Vagina (tissue), 2 donors: Measurements from ENCODE around the gene LKAAEAR1.

Experiments
- POLR2AphosphoS5 ChIP-seq, 2 donors: sonication (generic); formaldehyde crosslinking; IDR thresholded peaks; one replicate each; pipeline ENCODE4 v1.9.0; 2017; ENCODE audit warnings: antibody characterized with exemption in 2 of 2, mild to moderate bottlenecking in 2 of 2, low read depth in 1 of 2; ENCODE audit not compliant: insufficient read depth in 1 of 2
- TF ChIP-seq, protein P1 (sequence below), 3 experiments: fragments of 450-650 bp in 2 of 3; fragments of 200-600 bp in 1 of 3; sonication (generic) in 1 of 3; IDR thresholded peaks; one replicate each; pipeline ENCODE4 v1.5.1; 2017 to 2019; ENCODE audit warnings: antibody characterized with exemption in 3 of 3, mild to moderate bottlenecking in 2 of 3, moderate library complexity in 2 of 3

- no peak for TF ChIP-seq POLR2AphosphoS5 (IDR thresholded peaks at IDR 0.05; ENCODE audit: insufficient read depth in 1 of 2, low read depth in 1 of 2)
- TF ChIP-seq, protein P1, sequence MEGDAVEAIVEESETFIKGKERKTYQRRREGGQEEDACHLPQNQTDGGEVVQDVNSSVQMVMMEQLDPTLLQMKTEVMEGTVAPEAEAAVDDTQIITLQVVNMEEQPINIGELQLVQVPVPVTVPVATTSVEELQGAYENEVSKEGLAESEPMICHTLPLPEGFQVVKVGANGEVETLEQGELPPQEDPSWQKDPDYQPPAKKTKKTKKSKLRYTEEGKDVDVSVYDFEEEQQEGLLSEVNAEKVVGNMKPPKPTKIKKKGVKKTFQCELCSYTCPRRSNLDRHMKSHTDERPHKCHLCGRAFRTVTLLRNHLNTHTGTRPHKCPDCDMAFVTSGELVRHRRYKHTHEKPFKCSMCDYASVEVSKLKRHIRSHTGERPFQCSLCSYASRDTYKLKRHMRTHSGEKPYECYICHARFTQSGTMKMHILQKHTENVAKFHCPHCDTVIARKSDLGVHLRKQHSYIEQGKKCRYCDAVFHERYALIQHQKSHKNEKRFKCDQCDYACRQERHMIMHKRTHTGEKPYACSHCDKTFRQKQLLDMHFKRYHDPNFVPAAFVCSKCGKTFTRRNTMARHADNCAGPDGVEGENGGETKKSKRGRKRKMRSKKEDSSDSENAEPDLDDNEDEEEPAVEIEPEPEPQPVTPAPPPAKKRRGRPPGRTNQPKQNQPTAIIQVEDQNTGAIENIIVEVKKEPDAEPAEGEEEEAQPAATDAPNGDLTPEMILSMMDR (IDR thresholded peaks at IDR 0.05) = no peak
Measured at GRCh38 chr20:64104667-64105451, 20.7 kb upstream of the LKAAEAR1 start.
